Peyer's patch (tissue), 4 donors: ENCODE results near the gene ENO3. TPM values are rescaled to one million over a fixed set of nuclear protein-coding genes. Genes with fewer than 3 reads are reported as not detected.

Experiments used
- DNase-seq, 3 donors: peaks; one replicate each; pipeline ENCODE4 v3.0.0-alpha.2; 2017 to 2019
- H3K27ac ChIP-seq, 4 donors: fragments of 200-600 bp; sonication (generic); one replicate each; pipeline ENCODE4 v1.5.1; 2016 to 2019
- H3K27me3 ChIP-seq, 2 donors: fragments of 200-600 bp; sonication (generic); one replicate each; pipeline ENCODE4 v1.5.1; 2019
- H3K36me3 ChIP-seq, 3 donors: fragments of 200-600 bp; sonication (generic); one replicate each; pipeline ENCODE4 v1.5.1; 2016 to 2019
- H3K4me1 ChIP-seq, 4 donors: fragments of 200-600 bp; sonication (generic); one replicate each; pipeline ENCODE4 v1.5.1; 2016 to 2019
- H3K4me3 ChIP-seq, 4 donors: fragments of 200-600 bp; sonication (generic); 1 replicate in 3 of 4; 2 replicates in 1 of 4; pipeline ENCODE4 v1.5.1; 2016 to 2019; ENCODE audit warnings: mild to moderate bottlenecking in 1 of 4
- H3K9me3 ChIP-seq, 4 donors: fragments of 200-600 bp; sonication (generic); one replicate each; pipeline ENCODE4 v1.5.1; 2016 to 2019; ENCODE audit warnings: mild to moderate bottlenecking in 1 of 4
- CTCF ChIP-seq, 6 experiments: fragments of 450-650 bp in 4 of 6; fragments of 200-600 bp in 2 of 6; sonication (generic) in 1 of 6; IDR thresholded peaks; one replicate each; pipeline ENCODE4 v1.5.1; 2017 to 2019; ENCODE audit warnings: antibody characterized with exemption in 6 of 6, mild to moderate bottlenecking in 3 of 6, moderate library complexity in 1 of 6
- POLR2A ChIP-seq, 2 donors: fragments of 450-650 bp; IDR thresholded peaks; one replicate each; pipeline ENCODE4 v1.5.1; 2017; ENCODE audit warnings: antibody characterized with exemption in 2 of 2, mild to moderate bottlenecking in 2 of 2, moderate library complexity in 2 of 2
- total RNA-seq, 4 donors: library from RNA; depleted of rRNA; stranded (reverse); fragments of >200 nt; gene quantifications; one replicate each; pipeline ENCODE4 v1.1.0, GENCODE V29; 2016

ENO3 gene
- total RNA-seq, 4 donors from 2014 or later: 7.4 to 27.7 (median 20.6) TPM

GRCh38 chr17:4969047-4969550, 18.2 kb downstream of the ENO3 start:
- Histone ChIP-seq H3K4me1 (peaks cover 0 to 36% (median 10%) of the 10 kb centered on the region in 4 donors), H3K9me3 (no peaks in the 10 kb centered on the region), H3K4me3 (peak overlapping the region in 3 of 4 donors; percentile 0 to 74 (median 68)), H3K27me3 (no peaks in the 10 kb centered on the region), H3K36me3 (peaks cover 0 to 35% (median 0%) of the 10 kb centered on the region in 3 donors), H3K27ac (peak overlapping the region; percentile 90 to 97 (median 92))
- TF ChIP-seq POLR2A (IDR thresholded peaks at IDR 0.05) (no peak), CTCF (IDR thresholded peaks at IDR 0.05) (no peak)
- peak in 1 of 3 donors; percentile 51 for DNase-seq

- Histone ChIP-seq H3K27me3 (no peaks in the 10 kb centered on the region), H3K4me1 (peaks cover 0 to 36% (median 10%) of the 10 kb centered on the region in 4 donors), H3K4me3 (no peak overlapping the region), H3K9me3 (no peaks in the 10 kb centered on the region), H3K27ac (peak overlapping the region in 3 of 4 donors; percentile 91 to 97 (median 93)), H3K36me3 (peaks cover 0 to 40% (median 0%) of the 10 kb centered on the region in 3 donors)
- TF ChIP-seq POLR2A (IDR thresholded peaks at IDR 0.05) (no peak), CTCF (IDR thresholded peaks at IDR 0.05) (no peak)
- no peak for DNase-seq
Measured at GRCh38 chr17:4969551-4970173, 18.7 kb downstream of the ENO3 start.

DNA sequence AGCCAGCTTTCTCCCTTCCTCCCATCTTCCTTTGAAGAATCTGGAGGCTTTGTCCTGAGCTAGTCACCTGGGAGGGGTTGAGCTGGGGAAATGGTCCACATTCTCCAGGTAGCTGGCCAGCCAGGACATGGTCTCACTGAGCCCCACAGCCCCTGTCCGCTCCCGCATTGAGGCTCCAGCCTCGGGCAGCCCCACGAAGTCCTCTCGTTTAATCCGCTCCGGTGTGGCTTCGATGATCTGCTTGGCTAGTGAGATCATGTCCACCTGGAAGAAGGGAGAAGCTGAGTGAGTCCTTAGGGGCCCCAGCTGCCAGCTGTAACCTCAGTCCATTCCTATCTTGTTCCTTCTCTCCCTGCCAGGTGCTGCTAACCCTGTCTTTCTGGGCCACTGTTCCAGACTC, 19.4 kb downstream of the ENO3 start:
- Histone ChIP-seq H3K27ac (peak overlapping the region in 2 of 4 donors; percentile 91 to 97), H3K4me3 (no peak overlapping the region), H3K36me3 (peaks cover 0 to 40% (median 0%) of the 10 kb centered on the region in 3 donors), H3K27me3 (no peaks in the 10 kb centered on the region), H3K9me3 (no peaks in the 10 kb centered on the region), H3K4me1 (peaks cover 0 to 36% (median 10%) of the 10 kb centered on the region in 4 donors)
- no peak for DNase-seq
- TF ChIP-seq POLR2A (IDR thresholded peaks at IDR 0.05) (no peak), CTCF (IDR thresholded peaks at IDR 0.05) (no peak)

GRCh38 chr17:4971826-4972225, 20.9 kb downstream of the ENO3 start:
- no peak overlapping the region for H3K27ac ChIP-seq
- no peak for DNase-seq
- no peaks in the 10 kb centered on the region for H3K27me3 ChIP-seq
- TF ChIP-seq CTCF (IDR thresholded peaks at IDR 0.05) (no peak), POLR2A (IDR thresholded peaks at IDR 0.05) (no peak)
- no peak overlapping the region for H3K4me3 ChIP-seq
- H3K36me3 ChIP-seq: peaks cover 0 to 46% (median 0%) of the 10 kb centered on the region in 3 donors
- H3K9me3 ChIP-seq: no peaks in the 10 kb centered on the region
- peaks cover 0 to 24% (median 8%) of the 10 kb centered on the region in 4 donors for H3K4me1 ChIP-seq

- Histone ChIP-seq H3K27me3 (no peaks in the 10 kb centered on the region), H3K4me3 (no peak overlapping the region), H3K9me3 (no peaks in the 10 kb centered on the region), H3K36me3 (peaks cover 0 to 51% (median 0%) of the 10 kb centered on the region in 3 donors), H3K27ac (no peak overlapping the region), H3K4me1 (peaks cover 0 to 24% (median 8%) of the 10 kb centered on the region in 4 donors)
- TF ChIP-seq POLR2A (IDR thresholded peaks at IDR 0.05) (no peak), CTCF (IDR thresholded peaks at IDR 0.05) (no peak)
- DNase-seq: no peak
Measured at GRCh38 chr17:4972322-4972721, 21.4 kb downstream of the ENO3 start.
